H9 (cell line): ENCODE results near the gene TBC1D22A. TPM values are rescaled to one million over a fixed set of nuclear protein-coding genes. Genes with fewer than 3 reads are reported as not detected.

Experiments used
- DNase-seq: peaks from one replicate; pipeline ENCODE4 v3.0.0-alpha.2; 2017
- H2AFZ ChIP-seq: one replicate; pipeline ENCODE4 v1.6.1; 2013; ENCODE audit warnings: mild to moderate bottlenecking, low read length, control low read depth, moderate library complexity
- H2AK5ac ChIP-seq: 2 replicates; pipeline ENCODE4 v1.6.1; 2013; ENCODE audit warnings: low read length, control low read depth, mixed read lengths; ENCODE audit not compliant: insufficient read length
- H2BK120ac ChIP-seq: one replicate; pipeline ENCODE4 v1.6.1; 2013; ENCODE audit warnings: low read depth, mild to moderate bottlenecking, low read length, control low read depth, inconsistent platforms; ENCODE audit not compliant: poor library complexity, severe bottlenecking
- H2BK12ac ChIP-seq: 2 replicates; pipeline ENCODE4 v1.6.1; 2013; ENCODE audit warnings: low read length, control low read depth, mixed read lengths, low read depth; ENCODE audit not compliant: insufficient read length
- H2BK15ac ChIP-seq: 2 replicates; pipeline ENCODE4 v1.6.1; 2013; ENCODE audit warnings: low read depth, low read length, control low read depth
- H2BK20ac ChIP-seq: one replicate; pipeline ENCODE4 v1.6.1; 2013; ENCODE audit warnings: low read depth, mild to moderate bottlenecking, low read length, control low read depth, inconsistent platforms; ENCODE audit not compliant: poor library complexity, severe bottlenecking
- H2BK5ac ChIP-seq: 2 replicates; pipeline ENCODE4 v1.6.1; 2013; ENCODE audit warnings: low read length, control low read depth, mixed read lengths; ENCODE audit not compliant: insufficient read length
- H3K14ac ChIP-seq: 2 replicates; pipeline ENCODE4 v1.6.1; 2013; ENCODE audit warnings: low read length, control low read depth; ENCODE audit not compliant: insufficient read depth
- H3K18ac ChIP-seq: 2 replicates; pipeline ENCODE4 v1.6.1; 2013; ENCODE audit warnings: low read depth, mild to moderate bottlenecking, mixed read lengths, low read length, control low read depth; ENCODE audit not compliant: insufficient read length
- H3K23ac ChIP-seq: 2 replicates; pipeline ENCODE4 v1.6.1; 2013; ENCODE audit warnings: low read length, control low read depth, mixed read lengths, low read depth; ENCODE audit not compliant: insufficient read length
- H3K23me2 ChIP-seq: 2 replicates; pipeline ENCODE4 v1.6.1; 2013; ENCODE audit warnings: low read depth, mild to moderate bottlenecking, mixed read lengths, low read length, control low read depth; ENCODE audit not compliant: insufficient read length, poor library complexity, severe bottlenecking
- H3K27ac ChIP-seq: 2 replicates; pipeline ENCODE4 v1.5.1; 2013; ENCODE audit warnings: low read length, control low read depth, mixed read lengths, low read depth; ENCODE audit not compliant: insufficient read length
- H3K27me3 ChIP-seq: 2 replicates; pipeline ENCODE4 v1.6.1; 2013; ENCODE audit warnings: low read length, control low read depth, inconsistent platforms; ENCODE audit not compliant: insufficient read depth
- H3K4ac ChIP-seq: 2 replicates; pipeline ENCODE4 v1.6.1; 2013; ENCODE audit warnings: low read depth, mild to moderate bottlenecking, control low read depth, inconsistent platforms, low read length, moderate library complexity
- H3K4me1 ChIP-seq: 2 replicates; pipeline ENCODE4 v1.6.1; 2013; ENCODE audit warnings: low read length, control low read depth, inconsistent platforms; ENCODE audit not compliant: insufficient read depth
- H3K4me2 ChIP-seq: 2 replicates; pipeline ENCODE4 v1.6.1; 2013; ENCODE audit warnings: low read length, control low read depth, mixed read lengths; ENCODE audit not compliant: insufficient read length, insufficient read depth
- H3K56ac ChIP-seq: 2 replicates; pipeline ENCODE4 v1.6.1; 2013; ENCODE audit warnings: low read depth, mild to moderate bottlenecking, mixed read lengths, low read length, control low read depth; ENCODE audit not compliant: insufficient read length
- H3K79me1 ChIP-seq: 2 replicates; pipeline ENCODE4 v1.6.1; 2013; ENCODE audit warnings: low read depth, mild to moderate bottlenecking, moderate library complexity, low read length, control low read depth, inconsistent platforms; ENCODE audit not compliant: insufficient read depth, poor library complexity, severe bottlenecking
- H3K79me2 ChIP-seq: 2 replicates; pipeline ENCODE4 v1.6.1; 2013; ENCODE audit warnings: low read length, control low read depth, inconsistent platforms; ENCODE audit not compliant: insufficient read depth
- H3K9ac ChIP-seq: 2 replicates; pipeline ENCODE4 v1.6.1; 2013; ENCODE audit warnings: low read length, control low read depth, mixed read lengths; ENCODE audit not compliant: insufficient read length; ENCODE audit errors: extremely low read depth
- H3K9me3 ChIP-seq: one replicate; pipeline ENCODE4 v1.6.1; 2013; ENCODE audit warnings: low read depth, low read length, inconsistent platforms; ENCODE audit not compliant: control insufficient read depth
- H3T11ph ChIP-seq: one replicate; pipeline ENCODE4 v1.6.1; 2013; ENCODE audit warnings: mild to moderate bottlenecking, low read length, control low read depth, inconsistent platforms
- H4K20me1 ChIP-seq: one replicate; pipeline ENCODE4 v1.6.1; 2013; ENCODE audit not compliant: control insufficient read depth, insufficient read length, insufficient read depth
- H4K5ac ChIP-seq: 2 replicates; pipeline ENCODE4 v1.6.1; 2013; ENCODE audit warnings: low read depth, mild to moderate bottlenecking, mixed read lengths, low read length, control low read depth; ENCODE audit not compliant: insufficient read length
- H4K8ac ChIP-seq: replicated peaks from 2 replicates; pipeline ENCODE4 v1.6.1; 2013; ENCODE audit warnings: low read length, control low read depth, mixed read lengths, low read depth; ENCODE audit not compliant: insufficient read length
- H4K91ac ChIP-seq: 2 replicates; pipeline ENCODE4 v1.6.1; 2013; ENCODE audit warnings: low read depth, mild to moderate bottlenecking, moderate library complexity, mixed read lengths, low read length, control low read depth; ENCODE audit not compliant: insufficient read length
- H3K27ac Mint-ChIP-seq, 3 experiments: 2 replicates in 2 of 3; 3 replicates in 1 of 3; pipeline ENCODE4 v1.8.0; 2020 to 2021; ENCODE audit warnings: mixed read lengths in 3 of 3, mild to moderate bottlenecking in 1 of 3, moderate library complexity in 1 of 3
- H3K27me3 Mint-ChIP-seq: 2 replicates; pipeline ENCODE4 v1.8.0; 2021; ENCODE audit warnings: low read depth, mild to moderate bottlenecking, moderate library complexity, mixed read lengths
- H3K36me3 Mint-ChIP-seq, 3 experiments: 2 replicates in 2 of 3; 3 replicates in 1 of 3; pipeline ENCODE4 v1.8.0; 2020 to 2021; ENCODE audit warnings: low read depth in 3 of 3, mixed read lengths in 3 of 3; ENCODE audit not compliant: insufficient read depth in 1 of 3
- H3K4me1 Mint-ChIP-seq, 2 experiments: 2 replicates each; pipeline ENCODE4 v1.8.0; 2020; ENCODE audit warnings: mixed read lengths in 2 of 2
- H3K4me3 Mint-ChIP-seq, 2 experiments: 2 replicates in 1 of 2; 3 replicates in 1 of 2; pipeline ENCODE4 v1.8.0; 2020 to 2021; ENCODE audit warnings: mild to moderate bottlenecking in 2 of 2, mixed read lengths in 2 of 2, moderate library complexity in 1 of 2
- H3K9me3 Mint-ChIP-seq, 2 experiments: 2 replicates in 1 of 2; 3 replicates in 1 of 2; pipeline ENCODE4 v1.8.0; 2020; ENCODE audit warnings: mild to moderate bottlenecking in 2 of 2, mixed read lengths in 2 of 2, moderate library complexity in 1 of 2
- CTCF ChIP-seq: fragments of 200-600 bp; sonication (generic); conservative IDR thresholded peaks from 3 replicates; pipeline ENCODE4 v1.8.0; 2021; ENCODE audit warnings: antibody characterized with exemption, mild to moderate bottlenecking
- WGBS: extraction: QIAGEN DNeasy Blood & Tissue Kit; methylation state at CpG from one replicate; pipeline ENCODE4 v1.1.7; 2013; ENCODE audit warnings: missing lambda C conversion rate, low lambda C conversion rate, mixed read lengths; ENCODE audit not compliant: insufficient read length; ENCODE audit errors: extremely low coverage; 5-methylcytosine and 5-hydroxymethylcytosine counted together
- total RNA-seq: library from RNA; stranded (reverse); gene quantifications from 2 replicates; pipeline ENCODE4 v1.2.1, GENCODE V29; 2021

The TBC1D22A gene
- total RNA-seq, 1 experiment from 2014 or later: 20.8 TPM

- Histone ChIP-seq H2BK12ac (no peak overlapping the region), H3K4me1 (no peaks in the 10 kb centered on the region; the same call in 1 of the 2 replicates), H4K5ac (no peak overlapping the region), H3K23me2 (peaks cover 3% of the 10 kb centered on the region), H2BK5ac (no peak overlapping the region), H3T11ph (no peak overlapping the region), H3K79me2 (no peaks in the 10 kb centered on the region; the same call in 1 of the 2 replicates), H3K56ac (no peak overlapping the region), H2BK15ac (no peak overlapping the region), H2BK120ac (no peak overlapping the region), H3K27ac (no peak overlapping the region), H3K4ac (no peak overlapping the region), H3K14ac (no peak overlapping the region), H4K91ac (no peak overlapping the region), H3K9me3 (no peaks in the 10 kb centered on the region), H3K18ac (no peak overlapping the region), H2BK20ac (no peak overlapping the region), H3K79me1 (peaks cover 2% of the 10 kb centered on the region), H3K9ac (no peak overlapping the region), H2AK5ac (no peak overlapping the region), H3K27me3 (no peaks in the 10 kb centered on the region), H2AFZ (no peak overlapping the region), H4K8ac (no peak overlapping the region), H4K20me1 (no peaks in the 10 kb centered on the region), H3K23ac (no peak overlapping the region), H3K4me2 (no peak overlapping the region)
- no peak for TF ChIP-seq CTCF
- no peak for DNase-seq
- Mint-ChIP-seq H3K36me3 (peaks cover 14 to 30% (median 27%) of the 10 kb centered on the region in 3 experiments), H3K4me1 (peaks cover 7 to 14% of the 10 kb centered on the region in 2 experiments), H3K9me3 (peaks cover 18 to 30% of the 10 kb centered on the region in 2 experiments), H3K4me3 (no peak overlapping the region), H3K27ac (no peak overlapping the region), H3K27me3 (peaks cover 4% of the 10 kb centered on the region)
- WGBS: no CpG with 5 or more reads among the region's 2 CpGs
These were observed 5.3 kb upstream of the TBC1D22A start for GRCh38 chr22:46757104-46757503.
